CD4-positive, alpha-beta T cell treated with Interleukin-17A for 4 hours (primary cell): ENCODE data around the gene FAM241B.

Source experiments
- DNase-seq: peaks from one replicate; pipeline ENCODE4 v3.0.0-alpha.2; 2020; ENCODE audit warnings: mixed read lengths

FAM241B gene

DNA sequence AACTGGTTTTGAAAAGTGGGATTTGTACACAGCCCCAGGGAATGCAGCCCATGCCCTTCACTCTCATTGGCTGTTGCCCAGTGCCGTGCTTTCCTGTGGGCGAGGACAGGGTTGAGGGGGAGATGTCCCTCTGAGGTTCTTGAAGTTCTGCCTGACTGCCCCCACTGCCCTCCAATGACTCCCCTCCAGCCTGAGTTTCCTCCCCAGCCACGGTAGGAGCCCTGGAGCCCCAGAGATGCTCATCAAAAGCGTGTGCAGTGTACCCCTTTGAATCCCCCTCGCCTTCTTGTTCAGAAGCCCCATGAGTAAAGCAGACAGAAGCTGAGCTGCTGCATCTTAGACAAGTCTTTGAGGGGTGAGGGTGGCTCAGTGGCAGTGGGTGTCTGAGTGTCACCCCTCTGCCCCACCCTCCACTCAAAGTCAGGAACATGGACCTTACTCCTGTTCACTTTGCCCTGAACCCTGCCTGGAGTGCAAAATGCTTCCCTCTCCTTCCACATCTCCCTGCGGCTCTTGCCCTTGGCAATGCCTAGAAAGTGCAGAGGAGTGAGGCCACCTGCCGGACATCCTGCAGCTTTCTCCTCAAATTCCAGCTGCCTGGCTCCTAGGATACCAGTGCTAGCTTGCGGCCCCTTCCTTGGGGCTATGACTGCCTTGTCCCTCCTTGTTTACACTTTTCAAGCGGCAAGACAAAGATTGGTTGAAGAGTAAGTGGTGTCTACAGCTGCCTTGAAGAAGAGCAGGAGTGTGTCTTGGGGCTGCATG lies 19.9 kb downstream of the FAM241B start:
- no peak for DNase-seq

DNA sequence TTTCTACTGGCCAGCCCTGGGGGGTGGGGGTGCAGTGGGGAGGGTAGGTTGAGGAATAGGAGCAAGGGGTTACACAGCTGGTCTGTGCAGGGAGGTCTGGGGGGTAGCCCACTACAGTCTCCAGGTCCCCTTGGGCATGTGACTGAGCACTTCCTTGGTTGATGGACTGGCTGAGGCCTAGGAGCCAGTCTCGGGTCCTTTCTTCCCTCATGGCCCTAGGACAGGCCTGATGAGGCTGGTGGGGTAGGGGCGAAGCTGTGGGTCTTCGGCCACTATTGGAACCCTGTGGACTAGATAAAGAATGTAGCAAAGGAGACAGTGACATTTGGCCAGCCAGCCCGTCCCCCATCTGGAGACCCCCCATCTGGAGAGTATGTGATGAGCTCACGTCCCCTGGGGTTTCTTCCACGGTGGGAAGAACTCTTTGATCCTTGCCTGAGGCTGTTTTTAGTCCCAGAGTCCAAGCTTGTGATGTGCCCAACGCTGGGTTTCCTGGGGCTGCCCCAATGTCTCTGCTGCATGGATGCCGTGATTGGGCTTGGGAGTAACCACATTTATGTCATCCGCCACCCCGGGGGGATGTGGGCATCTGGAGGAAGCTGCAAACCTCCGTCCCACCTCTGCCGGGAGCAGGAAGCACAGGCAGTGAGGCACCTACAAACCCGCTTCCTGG lies 20.7 kb downstream of the FAM241B start:
- peak; percentile 17 for DNase-seq

- DNase-seq: no peak
Measured at GRCh38 chr10:69651362-69651761, 21.3 kb downstream of the FAM241B start.

- DNase-seq: no peak
Measured at GRCh38 chr10:69652111-69652856, 22.2 kb downstream of the FAM241B start.

DNA sequence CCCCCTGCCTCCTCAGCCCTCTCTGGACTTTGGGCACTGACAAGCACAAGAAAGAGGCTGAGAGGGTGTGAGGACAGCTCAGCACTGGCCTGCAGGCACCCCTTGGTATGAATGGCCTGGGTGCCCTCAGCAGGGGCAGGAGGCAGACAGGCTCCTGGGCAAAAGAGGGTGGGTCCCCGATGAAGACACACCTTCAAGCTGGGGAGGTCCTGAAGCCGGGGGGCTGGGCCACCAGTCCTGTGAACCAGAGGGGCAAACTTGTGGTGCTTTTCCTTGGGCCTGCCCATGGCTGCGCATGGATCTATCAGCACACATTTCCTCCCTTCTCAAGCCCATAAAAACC lies 22.8 kb downstream of the FAM241B start:
- no peak for DNase-seq

GRCh38 chr10:69653561-69653960 lies 23.5 kb downstream of the FAM241B start:
- no peak for DNase-seq

DNA sequence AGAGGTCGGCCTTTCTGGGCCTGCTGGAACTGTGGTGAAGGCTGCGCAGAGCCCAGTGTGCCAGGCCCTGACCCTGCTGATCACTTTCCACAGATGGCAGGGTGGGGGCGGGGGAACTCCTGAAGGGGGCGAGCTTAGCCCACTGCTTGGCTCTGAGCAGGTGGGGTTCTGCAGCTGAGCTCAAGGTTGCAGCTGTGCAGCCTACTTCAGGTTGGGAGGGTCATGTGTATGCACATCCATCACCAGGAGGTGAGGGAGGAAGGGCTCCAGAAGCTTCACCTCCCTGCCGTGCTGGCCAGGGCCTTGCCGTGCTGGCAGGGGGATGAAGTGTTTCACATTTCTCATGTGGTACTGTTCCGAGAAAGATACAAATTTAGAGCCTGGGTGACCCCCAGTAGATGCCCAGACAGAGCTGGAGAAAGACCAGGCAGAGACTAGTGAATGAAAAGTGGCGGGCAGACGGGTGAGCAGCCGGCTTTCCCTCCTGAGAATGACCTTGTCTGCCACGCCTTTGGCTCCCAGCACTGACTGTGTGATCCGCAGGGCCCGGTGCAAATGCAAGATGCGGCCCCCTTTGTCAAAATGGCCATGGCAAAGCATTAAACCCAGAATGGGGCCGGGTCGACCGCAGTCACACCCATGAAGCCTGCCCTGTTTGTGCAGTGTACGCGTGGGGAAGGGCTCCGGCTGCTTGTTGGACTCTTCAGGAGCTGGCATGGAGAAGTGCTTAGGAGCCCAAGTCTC lies 25.2 kb downstream of the FAM241B start:
- no peak for DNase-seq

DNA sequence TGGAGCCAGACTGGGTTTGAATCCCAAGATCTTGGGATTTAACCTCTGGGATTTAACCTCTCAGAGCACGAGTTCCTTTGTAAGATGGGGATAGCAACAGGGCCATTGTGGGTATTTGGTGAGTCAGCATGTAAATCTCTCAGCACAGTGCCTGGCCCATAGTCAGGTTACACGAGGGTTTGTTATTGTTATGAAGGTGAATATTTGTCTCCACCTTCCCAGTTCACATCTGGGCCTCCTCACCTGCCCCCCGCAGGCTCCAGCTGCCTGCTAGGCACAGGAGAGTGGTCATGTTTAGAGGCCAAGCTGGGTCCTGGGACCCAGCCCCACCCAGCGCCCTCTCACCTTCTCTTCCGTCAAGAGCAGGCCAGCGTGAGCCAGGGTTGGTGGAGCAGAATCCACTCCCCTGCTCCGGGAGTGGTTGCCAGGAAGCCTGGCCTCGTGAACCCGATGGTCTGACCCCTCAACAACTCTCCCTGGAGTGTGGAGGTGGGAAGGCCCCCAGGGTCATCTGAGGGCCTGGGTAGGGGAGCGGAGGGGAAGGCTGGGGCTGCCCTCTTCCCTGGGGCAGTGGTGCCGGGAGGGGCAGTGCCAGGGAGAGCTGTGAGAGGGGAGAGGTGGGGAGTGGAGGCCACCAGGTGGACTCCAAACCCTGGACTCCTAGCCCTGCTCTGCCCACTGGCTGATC lies 26.0 kb downstream of the FAM241B start:
- DNase-seq: no peak

DNA sequence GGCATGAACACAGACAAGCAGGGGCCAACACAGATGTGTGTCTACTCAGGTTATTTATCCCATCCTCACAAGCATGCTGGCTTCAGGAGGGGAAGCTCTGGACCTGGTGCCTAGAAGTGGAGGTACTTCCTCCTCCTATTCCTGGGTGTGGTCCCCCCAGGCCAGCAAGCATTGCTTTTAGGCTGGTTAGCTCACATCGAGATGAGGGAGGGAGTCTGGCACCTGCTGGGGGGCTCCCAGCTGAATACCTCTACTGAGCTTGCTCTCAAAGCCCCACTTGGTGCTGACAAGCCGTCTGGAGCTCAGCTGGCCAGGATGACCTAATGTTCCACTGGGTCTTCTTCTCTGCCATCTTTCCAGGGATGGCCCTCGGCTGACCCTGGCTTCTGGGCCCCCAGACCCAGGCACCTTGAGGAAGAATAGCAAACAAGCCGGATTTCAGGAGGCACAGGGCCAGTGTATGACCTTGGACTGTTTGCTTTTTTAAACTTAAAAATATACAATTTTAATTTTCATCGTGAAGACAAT lies 26.8 kb downstream of the FAM241B start:
- no peak for DNase-seq

GRCh38 chr10:69657430-69657829 lies 27.4 kb downstream of the FAM241B start:
- DNase-seq: no peak

DNA sequence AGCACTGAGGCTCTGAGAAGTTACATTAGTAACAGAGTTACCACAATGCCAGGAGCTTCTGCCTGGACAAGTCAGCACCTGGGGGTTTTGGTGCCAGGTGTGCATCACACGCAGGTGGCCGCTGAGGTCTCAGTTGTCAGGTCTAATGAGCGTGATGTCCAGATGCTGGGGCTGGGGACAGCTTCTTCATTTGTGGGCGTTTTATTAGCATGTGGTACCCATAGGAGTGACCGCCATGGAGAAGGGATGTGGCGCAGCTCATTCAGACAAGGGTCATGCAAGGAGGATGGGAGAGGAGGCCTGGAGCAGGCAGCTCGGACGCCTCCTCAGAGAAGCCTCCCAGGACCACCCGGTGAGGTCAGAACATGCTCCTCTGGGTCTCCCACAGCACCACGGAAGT lies 27.8 kb downstream of the FAM241B start:
- DNase-seq: no peak

- no peak for DNase-seq
Measured at GRCh38 chr10:69659241-69660038, 29.4 kb downstream of the FAM241B start.

DNA sequence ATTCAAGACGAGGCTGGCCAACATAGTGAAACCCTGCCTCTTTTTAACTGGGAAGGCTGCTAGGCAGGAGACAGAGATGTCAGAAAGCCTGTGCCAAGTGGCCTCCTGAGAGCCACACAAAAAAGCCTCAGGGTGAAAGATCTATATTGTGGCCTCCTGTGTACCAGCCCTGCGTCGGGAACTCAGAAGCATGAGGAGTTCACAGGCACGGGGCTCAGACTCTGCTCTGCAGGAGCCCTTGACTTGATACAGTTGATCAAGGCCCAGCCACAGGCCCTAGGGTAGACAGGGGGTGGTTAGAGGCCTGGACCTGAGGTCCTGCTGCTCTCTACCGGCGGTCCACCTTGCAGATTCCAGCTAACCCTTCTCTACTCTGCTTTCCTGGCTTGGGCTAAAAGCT lies 30.2 kb downstream of the FAM241B start:
- no peak for DNase-seq

GRCh38 chr10:69661414-69662172 lies 31.5 kb downstream of the FAM241B start:
- no peak for DNase-seq

GRCh38 chr10:69662173-69662877 lies 32.3 kb downstream of the FAM241B start:
- no peak for DNase-seq

GRCh38 chr10:69662901-69663300 lies 32.9 kb downstream of the FAM241B start:
- DNase-seq: no peak

GRCh38 chr10:69663369-69663947 lies 33.4 kb downstream of the FAM241B start:
- no peak for DNase-seq

DNA sequence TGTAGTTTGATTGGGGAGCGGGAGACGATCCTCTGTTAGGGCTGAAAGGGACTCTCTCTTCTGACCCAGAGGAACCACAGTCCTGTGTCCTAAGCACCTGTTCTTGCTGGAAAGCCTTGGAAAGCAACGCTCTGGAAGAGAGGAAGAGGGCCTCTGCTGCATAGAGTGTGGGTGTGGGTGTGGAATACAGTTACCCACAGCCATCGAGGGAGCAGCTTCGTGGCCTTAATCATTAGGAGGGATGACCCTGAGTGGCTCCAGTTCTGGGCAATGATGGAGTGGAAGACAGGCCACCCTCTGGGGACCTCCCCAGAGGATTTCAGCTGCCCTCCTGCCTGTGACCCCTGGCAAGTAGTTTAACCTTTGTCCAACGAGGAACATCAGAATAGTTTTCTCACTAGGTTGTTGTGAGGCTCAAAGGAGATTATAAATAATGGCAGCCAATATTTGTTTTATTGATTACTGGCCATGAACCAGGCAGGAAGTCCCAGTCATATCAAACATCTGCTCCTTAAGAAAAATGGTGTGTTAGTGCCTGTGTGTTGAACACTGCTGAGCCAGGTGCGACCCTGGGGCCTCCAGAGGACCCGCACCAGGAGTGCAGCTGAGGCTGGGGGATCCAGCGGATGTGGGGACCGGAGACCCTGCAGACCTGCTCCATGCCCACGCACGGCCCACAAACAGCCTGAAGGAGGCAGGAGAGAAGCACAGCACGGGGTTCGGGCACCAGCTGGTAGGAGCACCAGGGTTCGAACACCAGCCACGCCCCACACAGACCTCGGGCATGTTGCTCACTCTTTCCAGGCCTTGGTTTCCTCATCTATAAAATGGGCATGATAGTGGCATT lies 35.6 kb downstream of the FAM241B start:
- DNase-seq: no peak

GRCh38 chr10:69666756-69667155 lies 36.7 kb downstream of the FAM241B start:
- no peak for DNase-seq
